Epithelial cell of prostate (primary cell): ENCODE data around the gene DLGAP5.

Source experiments
- DNase-seq: peaks from one replicate; pipeline ENCODE4 v3.0.0-alpha.2; 2011; ENCODE audit warnings: low read depth, low spot score
- H3K27ac ChIP-seq: fragments of 450-650 bp; 2 replicates; pipeline ENCODE4 v1.5.1; 2017; ENCODE audit warnings: mild to moderate bottlenecking

The DLGAP5 gene

DNA sequence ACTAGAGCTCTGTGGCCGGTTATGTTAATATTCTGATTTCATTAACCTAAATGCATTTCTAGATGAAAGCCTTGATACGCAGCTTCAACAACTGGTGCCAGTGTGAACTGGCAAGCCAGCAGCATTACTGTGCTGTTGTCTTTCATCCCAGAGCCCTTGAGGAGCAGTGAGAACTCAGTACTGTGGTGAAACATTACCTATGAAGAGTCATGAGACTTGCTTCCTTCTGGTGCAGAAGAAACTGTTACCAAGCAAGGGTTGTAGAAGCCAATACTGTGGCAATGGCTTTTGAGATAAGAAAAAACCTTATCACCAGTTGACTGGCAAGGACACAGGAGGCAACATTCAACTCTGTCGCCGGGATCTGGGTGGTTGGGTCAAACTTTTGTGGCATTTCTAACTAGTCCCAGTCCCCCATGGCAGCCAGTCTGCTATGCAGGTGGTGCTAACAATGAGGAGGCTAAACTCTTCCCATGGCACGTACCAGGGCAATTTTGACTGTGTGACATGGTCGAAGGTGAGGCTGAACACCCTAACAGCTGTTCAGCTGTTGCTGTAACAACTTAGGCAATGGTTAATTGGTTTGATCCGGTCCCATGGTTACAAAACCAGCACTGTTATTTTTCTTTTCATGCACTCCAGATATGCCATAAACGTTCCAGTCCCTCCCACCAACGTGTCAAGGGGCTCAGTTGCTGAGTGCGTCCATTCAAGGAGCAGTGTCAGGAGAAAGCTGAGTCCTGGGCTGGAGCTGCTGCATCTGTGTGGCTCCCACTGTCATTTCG lies 74.9 kb downstream of the DLGAP5 start:
- no peak overlapping the region for H3K27ac ChIP-seq
- DNase-seq: no peak

DNA sequence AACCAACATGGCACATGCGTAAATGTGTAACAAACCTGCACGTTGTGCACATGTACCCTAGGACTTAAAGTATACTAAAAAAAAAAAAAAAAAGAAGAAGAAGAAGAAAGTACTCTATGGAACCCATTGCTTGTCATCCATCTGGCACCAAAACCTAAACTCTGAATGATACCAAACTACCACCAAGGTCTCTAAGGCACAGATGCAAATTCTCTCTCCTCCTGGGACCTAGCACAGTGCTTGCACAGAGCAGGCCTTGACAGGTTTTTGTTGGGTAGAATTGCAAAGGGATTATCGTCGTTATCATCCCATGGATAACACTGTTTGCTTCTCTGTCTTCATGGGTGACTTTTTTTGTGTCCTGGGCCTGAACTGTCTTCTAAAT lies 75.5 kb downstream of the DLGAP5 start:
- no peak for DNase-seq
- H3K27ac ChIP-seq: no peak overlapping the region

DNA sequence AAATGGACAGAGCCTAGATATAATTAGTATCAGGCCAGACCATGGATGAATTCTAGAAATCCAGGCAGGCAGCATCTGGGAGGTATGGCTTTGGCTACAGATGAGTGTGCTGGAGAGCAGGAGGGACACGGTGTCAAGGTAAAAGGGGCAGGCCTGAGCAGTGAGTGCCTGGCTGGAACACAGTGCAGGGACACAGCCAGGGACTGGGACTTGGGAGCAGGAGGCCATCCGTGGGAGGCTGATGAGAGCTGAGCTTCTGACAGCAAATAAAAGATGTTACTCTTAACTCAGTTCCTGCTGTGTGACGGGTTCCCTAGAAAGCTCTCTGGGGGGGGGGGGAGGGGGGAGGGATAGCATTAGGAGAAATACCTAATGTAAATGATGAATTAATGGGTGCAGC lies 75.9 kb downstream of the DLGAP5 start:
- no peak for DNase-seq
- H3K27ac ChIP-seq: no peak overlapping the region

DNA sequence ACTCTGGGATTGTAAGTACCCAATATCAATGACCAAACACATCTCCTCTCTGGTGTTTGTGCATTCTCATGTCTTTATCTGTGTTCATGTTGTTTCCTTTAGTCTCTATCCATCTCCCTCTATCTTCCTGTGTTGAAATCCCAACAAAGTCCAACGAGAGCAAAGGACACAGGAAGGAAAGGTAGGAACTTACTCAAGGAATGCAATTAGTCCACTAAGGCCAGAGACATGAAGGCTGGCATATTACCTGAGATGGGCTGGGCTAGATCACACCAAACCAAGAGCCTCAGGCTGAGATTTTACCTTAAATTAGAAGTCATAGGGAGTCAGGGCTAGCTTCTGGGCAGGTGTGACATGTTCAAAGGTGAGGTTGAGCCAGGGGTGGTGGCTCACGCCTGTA lies 76.7 kb downstream of the DLGAP5 start:
- no peak overlapping the region for H3K27ac ChIP-seq
- DNase-seq: no peak

GRCh38 chr14:55111122-55111708 lies 80.2 kb downstream of the DLGAP5 start:
- no peak for DNase-seq
- H3K27ac ChIP-seq: no peak overlapping the region

DNA sequence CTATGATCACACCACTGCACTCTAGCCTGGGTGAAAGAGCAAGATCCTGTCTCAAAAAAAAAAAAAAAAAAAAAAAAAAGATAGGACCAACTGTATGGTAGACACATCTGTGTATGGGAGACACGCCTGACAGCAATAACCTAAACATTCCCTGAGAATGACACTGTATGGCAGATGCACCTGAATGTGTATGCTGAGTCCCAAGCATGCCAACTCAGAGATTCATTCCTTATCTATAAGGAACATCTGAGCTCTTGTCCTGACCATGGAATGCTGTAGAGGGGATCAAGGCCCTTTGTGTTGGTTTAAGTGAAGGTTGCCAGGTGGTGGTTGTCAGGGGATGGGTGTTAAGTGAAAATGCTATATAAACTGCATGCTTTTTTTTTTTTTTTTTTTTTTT lies 81.5 kb downstream of the DLGAP5 start:
- H3K27ac ChIP-seq: no peak overlapping the region
- no peak for DNase-seq

DNA sequence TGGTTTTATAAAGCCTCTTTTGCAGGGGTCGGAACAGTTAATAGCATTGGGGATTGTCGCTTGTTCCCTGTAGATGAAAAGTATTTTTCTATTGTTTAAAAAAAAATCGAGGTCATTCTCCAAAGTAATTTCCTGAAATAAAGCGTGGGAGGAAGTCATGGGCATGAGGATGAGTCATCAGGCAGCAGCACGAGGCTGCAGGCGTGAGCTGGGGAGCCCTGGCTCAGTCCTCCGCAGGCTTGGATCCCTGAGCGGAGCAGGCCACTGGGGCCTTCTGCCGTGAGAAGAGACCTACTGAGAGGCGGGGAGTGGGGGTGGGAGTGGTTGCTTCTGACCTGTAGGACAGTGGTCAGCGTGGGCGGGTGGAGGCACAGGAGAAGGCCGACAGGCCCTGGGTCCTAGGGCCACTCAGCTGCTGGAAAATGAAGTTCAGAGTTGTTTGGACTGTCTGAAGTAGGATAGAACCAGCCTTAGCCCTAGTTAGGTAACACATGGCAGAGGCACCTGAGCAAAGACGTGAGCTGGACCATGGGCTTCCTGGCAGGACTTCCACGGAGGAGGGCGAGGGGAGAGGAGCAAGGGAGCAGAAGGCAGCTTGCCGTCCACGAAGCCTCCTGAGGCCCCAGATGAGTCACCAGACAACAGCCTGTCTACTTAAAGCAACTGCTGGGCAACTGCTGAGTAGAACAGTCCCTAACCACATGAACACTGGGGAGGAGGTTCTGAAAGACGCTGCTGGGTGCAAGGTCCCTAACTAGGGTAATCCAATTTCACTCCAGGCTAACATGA lies 83.4 kb downstream of the DLGAP5 start:
- peak; percentile 64 for DNase-seq
- H3K27ac ChIP-seq: peak overlapping the region; percentile 90

- no peak for DNase-seq
- no peak overlapping the region for H3K27ac ChIP-seq
Measured at GRCh38 chr14:55105991-55106390, 85.4 kb downstream of the DLGAP5 start.

GRCh38 chr14:55103971-55104954 lies 87.1 kb downstream of the DLGAP5 start:
- H3K27ac ChIP-seq: peak overlapping the region; percentile 100
- no peak for DNase-seq

DNA sequence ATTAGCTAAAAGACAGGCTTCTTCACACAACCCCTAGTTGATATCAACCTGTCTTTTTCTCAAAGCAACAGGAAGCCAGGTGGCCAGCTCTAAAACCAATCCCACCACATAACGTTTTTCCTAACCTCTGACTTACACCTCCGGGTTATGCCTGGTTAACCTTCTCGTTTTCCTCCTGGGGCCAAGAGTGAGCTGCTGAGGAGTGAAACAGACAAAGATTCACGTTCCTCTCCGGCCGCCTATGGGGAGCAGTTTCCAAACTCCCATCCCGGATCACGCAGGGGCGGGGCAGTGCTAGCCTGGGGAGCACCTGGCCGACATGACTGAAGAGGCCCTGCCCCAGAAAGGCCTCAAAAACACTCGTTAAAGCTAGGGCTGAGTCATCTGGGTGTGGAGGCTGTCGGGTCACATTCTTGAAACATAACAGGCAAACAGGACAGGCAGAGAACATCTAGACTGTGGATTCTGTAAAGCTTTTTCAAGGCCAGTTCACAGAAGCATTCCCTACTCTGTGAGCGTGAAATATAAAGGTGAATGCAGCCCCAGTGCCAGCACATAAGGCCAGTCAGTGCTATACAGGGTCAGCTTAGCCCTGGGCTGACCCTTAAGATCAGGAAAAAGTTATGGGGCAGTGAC lies 88.3 kb downstream of the DLGAP5 start:
- DNase-seq: peak; percentile 95
- peak overlapping the region; percentile 100 for H3K27ac ChIP-seq

DNA sequence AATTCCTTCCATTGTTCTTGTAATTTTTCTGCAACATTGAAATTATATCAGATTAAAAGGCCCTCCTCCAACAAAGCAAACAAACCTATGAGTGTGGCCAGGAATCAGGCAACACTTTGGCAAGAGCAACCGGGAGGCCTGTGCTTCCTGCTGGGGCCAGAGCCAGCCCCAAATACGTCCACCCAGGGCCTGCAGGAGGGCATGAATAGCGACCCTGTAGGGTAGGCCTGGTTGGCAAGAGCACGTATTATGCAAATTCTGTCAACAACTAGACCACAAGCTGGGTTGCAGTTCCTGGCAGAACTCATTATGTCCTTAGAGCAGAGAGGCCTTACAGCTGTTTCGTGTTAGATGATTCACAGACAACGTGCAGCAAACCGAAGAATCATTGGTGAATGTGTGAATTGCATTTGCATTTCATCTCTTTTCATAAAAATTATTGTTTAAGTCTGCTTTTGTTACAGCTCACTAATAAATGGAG lies 89.2 kb downstream of the DLGAP5 start:
- DNase-seq: peak; percentile 84

GRCh38 chr14:55101698-55102097 lies 89.7 kb downstream of the DLGAP5 start:
- DNase-seq: no peak
- H3K27ac ChIP-seq: peak overlapping the region; percentile 100

More for the DNA sequence above, 89.2 kb downstream of the DLGAP5 start:
- peak overlapping the region; percentile 100 for H3K27ac ChIP-seq

DNA sequence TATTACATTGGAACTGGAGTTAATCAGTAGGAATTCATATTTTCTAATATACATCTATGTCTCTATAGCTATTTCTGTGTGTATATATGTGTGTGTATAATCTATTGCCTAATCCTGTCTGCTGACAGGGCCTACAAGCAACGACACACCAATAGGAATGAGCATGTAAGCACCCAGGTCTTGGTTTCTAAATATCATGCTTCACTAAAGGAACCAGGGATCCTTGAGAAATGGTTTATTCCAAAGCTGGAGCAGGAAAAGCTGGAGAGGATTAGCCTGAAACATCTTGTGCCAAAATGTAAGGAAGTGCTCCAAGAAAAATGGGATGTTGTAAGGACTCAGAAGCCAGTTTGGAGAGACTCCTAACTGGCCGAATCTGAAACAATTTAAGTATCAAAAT lies 91.6 kb downstream of the DLGAP5 start:
- peak overlapping the region; percentile 83 for H3K27ac ChIP-seq

GRCh38 chr14:55098561-55098898 lies 92.9 kb downstream of the DLGAP5 start:
- peak overlapping the region; percentile 83 for H3K27ac ChIP-seq
- DNase-seq: no peak

More for the DNA sequence above, 91.6 kb downstream of the DLGAP5 start:
- no peak for DNase-seq
